GM12878 (cell line): ENCODE data around the gene NIPAL1. TPM values are rescaled to one million over a fixed set of nuclear protein-coding genes. Genes with fewer than 3 reads are reported as not detected.

Experiments
- ATAC-seq: fragments of 200-7000 bp; cut with Tn5 transposase; 3 replicates; pipeline ENCODE4 v1.9.1; 2020; ENCODE audit warnings: mild to moderate bottlenecking, moderate library complexity
- BruUV-seq: library from RNA; stranded (reverse); fragments of 400-500 nt; replicated peaks from 2 replicates; lab custom pipeline; 2021; lab: Mats Ljungman, UMichigan
- CTCF ChIA-PET: fragments of 300-600 bp; sonication (Branson Sonifier 250); formaldehyde crosslinking; extraction: SDS; loops from one replicate; lab custom pipeline; 2021; ENCODE audit warnings: inconsistent platforms; lab: Yijun Ruan, JAX
- POLR2A ChIA-PET: fragments of 350-600 bp; formaldehyde crosslinking; extraction: SDS; loops from one replicate; lab custom pipeline; 2021; ENCODE audit warnings: inconsistent platforms; lab: Charles Lee
- RAD21 ChIA-PET: fragments of 300-600 bp; sonication (Branson Sonifier 250); formaldehyde crosslinking; loops from one replicate; lab custom pipeline; 2023; ENCODE audit warnings: antibody characterized with exemption; ENCODE audit not compliant: unreplicated experiment; lab: Charles Lee
- SMC1A ChIA-PET: fragments of 300-600 bp; sonication (Branson Sonifier 250); formaldehyde crosslinking; loops from one replicate; lab custom pipeline; 2023; ENCODE audit not compliant: unreplicated experiment, uncharacterized antibody; lab: Charles Lee
- DNase-seq: peaks from one replicate; pipeline ENCODE4 v3.0.0-alpha.2; 2011; ENCODE audit warnings: low read depth, low spot score
- FAIRE-seq: peaks from 3 replicates; lab custom pipeline; 2011; peaks lifted over from hg19 to GRCh38; lab: Jason Lieb, UNC
- H2AFZ ChIP-seq: 2 replicates; pipeline ENCODE4 v1.6.0; 2011; ENCODE audit warnings: low read depth, low read length, control low read depth; ENCODE audit not compliant: control insufficient read depth
- H3K27ac ChIP-seq: 2 replicates; pipeline ENCODE4 v1.5.1; 2011; ENCODE audit warnings: control low read depth; ENCODE audit not compliant: control insufficient read depth, insufficient read depth
- H3K27me3 ChIP-seq, 2 experiments: replicated peaks in 1 of 2; 2 replicates each; pipeline versions ENCODE4 v1.6.0 to v1.6.1; 2011; ENCODE audit warnings: low read length in 1 of 2; ENCODE audit not compliant: control insufficient read depth in 2 of 2, insufficient read depth in 2 of 2
- H3K36me3 ChIP-seq, 2 experiments: 2 replicates each; pipeline ENCODE4 v1.5.1; 2011; ENCODE audit warnings: low read length in 1 of 2; ENCODE audit not compliant: control insufficient read depth in 2 of 2, insufficient read depth in 2 of 2
- H3K4me1 ChIP-seq: 2 replicates; pipeline ENCODE4 v1.6.1; 2011; ENCODE audit warnings: mild to moderate bottlenecking, low read length, moderate library complexity, mixed read lengths; ENCODE audit not compliant: control insufficient read depth, insufficient read depth
- H3K4me2 ChIP-seq: 2 replicates; pipeline ENCODE4 v1.6.0; 2011; ENCODE audit warnings: control low read depth; ENCODE audit not compliant: control insufficient read depth, insufficient read depth
- H3K4me3 ChIP-seq: fragments of 200-600 bp; sonication (generic); 2 replicates; pipeline ENCODE4 v1.5.1; 2016
- H3K79me2 ChIP-seq: 2 replicates; pipeline ENCODE4 v1.6.0; 2011; ENCODE audit warnings: low read length; ENCODE audit not compliant: control insufficient read depth, insufficient read depth
- H3K9ac ChIP-seq: 2 replicates; pipeline ENCODE4 v1.8.0; 2011; ENCODE audit warnings: low read length, control low read depth, mixed read lengths; ENCODE audit not compliant: control insufficient read depth, insufficient read depth
- H3K9me3 ChIP-seq: replicated peaks from 3 replicates; pipeline ENCODE4 v1.5.1; 2011; ENCODE audit warnings: mild to moderate bottlenecking, low read length; ENCODE audit not compliant: control insufficient read depth, insufficient read depth
- H4K20me1 ChIP-seq: 2 replicates; pipeline ENCODE4 v1.6.0; 2011; ENCODE audit not compliant: control insufficient read depth, insufficient read depth
- ASH2L ChIP-seq: fragments of 300-600, 200-600 bp; sonication (generic); IDR thresholded peaks from 2 replicates; pipeline ENCODE4 v1.6.1; 2017; ENCODE audit warnings: low read depth, mild to moderate bottlenecking, borderline replicate concordance
- BCL11A ChIP-seq: IDR thresholded peaks from 2 replicates; pipeline ENCODE4 v1.6.1; 2011; ENCODE audit warnings: low read depth, low read length
- CHD1 ChIP-seq: IDR thresholded peaks from 2 replicates; pipeline ENCODE4 v1.6.1; 2012; ENCODE audit warnings: low read depth, low read length, improper control_type of control experiment
- CREB1 ChIP-seq: IDR thresholded peaks from 2 replicates; pipeline ENCODE4 v1.6.1; 2012; ENCODE audit warnings: low read depth, mild to moderate bottlenecking, inconsistent platforms
- CREM ChIP-seq: IDR thresholded peaks from 2 replicates; pipeline ENCODE4 v1.6.1; 2014; ENCODE audit warnings: antibody characterized with exemption, low read depth
- EP300 ChIP-seq, 2 experiments: fragments of 150-350 bp in 1 of 2; IDR thresholded peaks; 2 replicates each; pipeline ENCODE4 v1.6.1; 2011 to 2012; ENCODE audit warnings: low read depth in 2 of 2, low read length in 2 of 2, borderline replicate concordance in 1 of 2, improper control_type of control experiment in 1 of 2, inconsistent platforms in 1 of 2; ENCODE audit not compliant: control insufficient read depth in 1 of 2
- GATAD2B ChIP-seq: fragments of 450-650 bp; conservative IDR thresholded peaks from 2 replicates; pipeline ENCODE4 v1.6.1; 2017; ENCODE audit warnings: low read depth, mild to moderate bottlenecking, moderate library complexity
- IKZF1 ChIP-seq: fragments of 450-650 bp; conservative IDR thresholded peaks from 2 replicates; pipeline ENCODE4 v1.6.1; 2017; ENCODE audit warnings: antibody characterized with exemption, mild to moderate bottlenecking
- JUNB ChIP-seq: IDR thresholded peaks from 2 replicates; pipeline ENCODE4 v1.6.1; 2016; ENCODE audit warnings: antibody characterized with exemption, mild to moderate bottlenecking
- MEF2A ChIP-seq: IDR thresholded peaks from 2 replicates; pipeline ENCODE4 v1.6.1; 2011; ENCODE audit warnings: low read depth, mild to moderate bottlenecking, low read length, moderate library complexity; ENCODE audit not compliant: insufficient read depth
- MTA2 ChIP-seq: fragments of 450-650 bp; IDR thresholded peaks from 2 replicates; pipeline ENCODE4 v1.6.1; 2016; ENCODE audit warnings: low read depth, mild to moderate bottlenecking, moderate library complexity
- NBN ChIP-seq: fragments of 450-650 bp; IDR thresholded peaks from 2 replicates; pipeline ENCODE4 v1.6.1; 2016
- NFIC ChIP-seq: IDR thresholded peaks from 2 replicates; pipeline ENCODE4 v1.6.1; 2012; ENCODE audit warnings: low read depth, mild to moderate bottlenecking, inconsistent platforms, low read length, moderate library complexity
- NRF1 ChIP-seq: conservative IDR thresholded peaks from 2 replicates; pipeline ENCODE4 v1.6.1; 2011; ENCODE audit warnings: mild to moderate bottlenecking, low read depth, low read length, improper control_type of control experiment
- PAX5 ChIP-seq: IDR thresholded peaks from 2 replicates; pipeline ENCODE4 v1.6.1; 2011; ENCODE audit warnings: low read depth, low read length, borderline replicate concordance
- RUNX3 ChIP-seq: IDR thresholded peaks from 2 replicates; pipeline ENCODE4 v1.6.1; 2012; ENCODE audit warnings: low read length, inconsistent platforms
- SIN3A ChIP-seq: IDR thresholded peaks from 2 replicates; pipeline ENCODE4 v1.6.1; 2012; ENCODE audit warnings: low read depth, low read length, improper control_type of control experiment
- TBL1XR1 ChIP-seq: IDR thresholded peaks from 2 replicates; pipeline ENCODE4 v1.6.1; 2012; ENCODE audit warnings: low read depth, low read length, improper control_type of control experiment
- TCF7 ChIP-seq: IDR thresholded peaks from 2 replicates; pipeline ENCODE4 v1.6.1; 2014; ENCODE audit warnings: antibody characterized with exemption, borderline replicate concordance
- YY1 ChIP-seq: IDR thresholded peaks from 2 replicates; pipeline ENCODE4 v1.6.1; 2011; ENCODE audit warnings: low read depth, mild to moderate bottlenecking, low read length
- in situ Hi-C: fragments of 300-500 bp; cut with MboI; formaldehyde crosslinking; loops from 9 replicates; pipeline ENCODE4 v1.14.3; 2018; ENCODE audit warnings: mixed read lengths
- intact Hi-C: fragments of 100-400 bp; cut with micrococcal nuclease; formaldehyde crosslinking; loops from one replicate; pipeline ENCODE4 v1.14.2; 2022; ENCODE audit not compliant: unreplicated experiment
- polyA plus RNA-seq, 11 experiments: library from polyadenylated mRNA; depleted of rRNA in 4 of 11; unstranded in 6 of 11; stranded (reverse) in 5 of 11; fragments of >200 nt; fragmentation: Nextera tagmentation in 4 of 11; fragmentation: Illumina TruSeq in 1 of 11; extraction: Ambion mirVana in 4 of 11; extraction: Trizol in 1 of 11; gene quantifications; 1 replicate in 1 of 11; 2 replicates in 10 of 11; pipeline versions ENCODE4 v1.2.1 to v1.2.3, GENCODE V29; 2011 to 2016; ENCODE audit warnings: inconsistent platforms in 2 of 11, missing spikeins in 2 of 11, low read depth in 1 of 11
- total RNA-seq, 4 experiments: library from RNA; depleted of rRNA in 3 of 4; stranded (reverse); fragments of >200 nt in 3 of 4; fragmentation: Illumina TruSeq in 1 of 4; extraction: Trizol in 1 of 4; gene quantifications; 2 replicates each; pipeline versions ENCODE4 v1.2.1 to v1.2.3, GENCODE V29; 2013 to 2021
- TF ChIP-seq, protein P1 (sequence below): IDR thresholded peaks from 2 replicates; pipeline ENCODE4 v1.6.1; 2011; ENCODE audit warnings: low read depth, low read length, improper control_type of control experiment, borderline replicate concordance
- TF ChIP-seq, protein P2 (sequence below): IDR thresholded peaks from 2 replicates; pipeline ENCODE4 v1.6.1; 2012; ENCODE audit warnings: low read length, inconsistent platforms
- TF ChIP-seq, protein P3 (sequence below): fragments of 450-650 bp; IDR thresholded peaks from 2 replicates; pipeline ENCODE4 v1.6.1; 2017; ENCODE audit warnings: mild to moderate bottlenecking, low read depth, inconsistent platforms; ENCODE audit not compliant: poor library complexity, severe bottlenecking

NIPAL1 gene
- total and polyA plus RNA-seq, 10 of the 15 experiments (the other 5 are each of a cell fraction or from before 2014, with no cell fraction given) = 0.46 to 9.7 (median 5.9) TPM

DNA sequence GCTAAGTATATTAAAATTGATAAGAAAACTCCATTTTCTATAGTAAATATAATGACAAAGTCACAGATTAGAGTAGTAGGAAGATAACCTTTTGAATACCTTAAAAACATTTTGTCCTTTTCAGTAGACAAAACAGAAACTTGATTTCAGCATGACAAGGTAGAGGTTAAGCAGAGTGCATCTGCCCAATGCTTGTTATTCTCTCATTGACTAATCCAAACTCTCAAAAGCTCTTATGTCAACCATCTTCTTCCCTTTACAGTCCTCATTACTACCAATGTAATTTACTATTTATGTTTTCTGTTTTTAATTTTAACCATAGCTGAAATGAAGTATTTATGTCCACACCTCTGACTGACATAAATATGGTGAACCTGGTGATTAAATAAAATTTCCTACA, 11.1 kb downstream of the NIPAL1 start:
- CTCF ChIA-PET = interaction anchor here (0.5 to 1.5 kb wide), 4 partner anchors 8 to 665 kb away, joined by 3 to 5 read pairs (median 4); no protein-coding TSS in a partner anchor
- TF ChIP-seq, protein P1, sequence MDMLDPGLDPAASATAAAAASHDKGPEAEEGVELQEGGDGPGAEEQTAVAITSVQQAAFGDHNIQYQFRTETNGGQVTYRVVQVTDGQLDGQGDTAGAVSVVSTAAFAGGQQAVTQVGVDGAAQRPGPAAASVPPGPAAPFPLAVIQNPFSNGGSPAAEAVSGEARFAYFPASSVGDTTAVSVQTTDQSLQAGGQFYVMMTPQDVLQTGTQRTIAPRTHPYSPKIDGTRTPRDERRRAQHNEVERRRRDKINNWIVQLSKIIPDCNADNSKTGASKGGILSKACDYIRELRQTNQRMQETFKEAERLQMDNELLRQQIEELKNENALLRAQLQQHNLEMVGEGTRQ = no peak
- TF ChIP-seq, protein P2, sequence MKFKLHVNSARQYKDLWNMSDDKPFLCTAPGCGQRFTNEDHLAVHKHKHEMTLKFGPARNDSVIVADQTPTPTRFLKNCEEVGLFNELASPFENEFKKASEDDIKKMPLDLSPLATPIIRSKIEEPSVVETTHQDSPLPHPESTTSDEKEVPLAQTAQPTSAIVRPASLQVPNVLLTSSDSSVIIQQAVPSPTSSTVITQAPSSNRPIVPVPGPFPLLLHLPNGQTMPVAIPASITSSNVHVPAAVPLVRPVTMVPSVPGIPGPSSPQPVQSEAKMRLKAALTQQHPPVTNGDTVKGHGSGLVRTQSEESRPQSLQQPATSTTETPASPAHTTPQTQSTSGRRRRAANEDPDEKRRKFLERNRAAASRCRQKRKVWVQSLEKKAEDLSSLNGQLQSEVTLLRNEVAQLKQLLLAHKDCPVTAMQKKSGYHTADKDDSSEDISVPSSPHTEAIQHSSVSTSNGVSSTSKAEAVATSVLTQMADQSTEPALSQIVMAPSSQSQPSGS = peak; percentile 78
- TF ChIP-seq SIN3A (no peak), YY1 (no peak), MEF2A (0 out of 2 replicates have a peak, but pooled peaks have one; percentile 57), MTA2 (0 out of 2 replicates have a peak, but pooled peaks have one; percentile 15), ASH2L (no peak), BCL11A (peak; percentile 67), CHD1 (no peak), TBL1XR1 (0 out of 2 replicates have a peak, but pooled peaks have one; percentile 25), NBN (no peak), GATAD2B (no peak), IKZF1 (no peak), CREB1 (peak; percentile 35; the same call in 1 of the 2 replicates), NRF1 (no peak), PAX5 (0 out of 2 replicates have a peak, but pooled peaks have one; percentile 19), JUNB (peak; percentile 82), CREM (peak; percentile 62; the same call in 1 of the 2 replicates), TCF7 (no peak), EP300 (IDR thresholded peaks at IDR 0.05; ENCODE audit: borderline replicate concordance in 1 of 2, control insufficient read depth in 1 of 2, low read depth in 2 of 2, low read length in 2 of 2) (peak in 1 of 2 experiments; percentile 19; a peak in 2 of 4 replicates), RUNX3 (peak; percentile 74; the same call in 1 of the 2 replicates), NFIC (peak; percentile 58)
- TF ChIP-seq, protein P3, sequence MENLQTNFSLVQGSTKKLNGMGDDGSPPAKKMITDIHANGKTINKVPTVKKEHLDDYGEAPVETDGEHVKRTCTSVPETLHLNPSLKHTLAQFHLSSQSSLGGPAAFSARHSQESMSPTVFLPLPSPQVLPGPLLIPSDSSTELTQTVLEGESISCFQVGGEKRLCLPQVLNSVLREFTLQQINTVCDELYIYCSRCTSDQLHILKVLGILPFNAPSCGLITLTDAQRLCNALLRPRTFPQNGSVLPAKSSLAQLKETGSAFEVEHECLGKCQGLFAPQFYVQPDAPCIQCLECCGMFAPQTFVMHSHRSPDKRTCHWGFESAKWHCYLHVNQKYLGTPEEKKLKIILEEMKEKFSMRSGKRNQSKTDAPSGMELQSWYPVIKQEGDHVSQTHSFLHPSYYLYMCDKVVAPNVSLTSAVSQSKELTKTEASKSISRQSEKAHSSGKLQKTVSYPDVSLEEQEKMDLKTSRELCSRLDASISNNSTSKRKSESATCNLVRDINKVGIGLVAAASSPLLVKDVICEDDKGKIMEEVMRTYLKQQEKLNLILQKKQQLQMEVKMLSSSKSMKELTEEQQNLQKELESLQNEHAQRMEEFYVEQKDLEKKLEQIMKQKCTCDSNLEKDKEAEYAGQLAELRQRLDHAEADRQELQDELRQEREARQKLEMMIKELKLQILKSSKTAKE = peak; percentile 56

More for the DNA sequence above, 11.1 kb downstream of the NIPAL1 start:
- Histone ChIP-seq H3K27me3 (no peaks in the 10 kb centered on the region), H2AFZ (no peak overlapping the region), H4K20me1 (no peaks in the 10 kb centered on the region), H3K4me3 (no peak overlapping the region; the same call in 1 of the 2 replicates), H3K79me2 (no peaks in the 10 kb centered on the region), H3K27ac (peak overlapping the region; percentile 36; the same call in 1 of the 2 replicates), H3K4me1 (peaks cover 31% of the 10 kb centered on the region), H3K4me2 (no peak overlapping the region), H3K9ac (no peak overlapping the region), H3K36me3 (no peaks in the 10 kb centered on the region), H3K9me3 (no peaks in the 10 kb centered on the region; the same call in 2 of the 3 replicates)
- no peak for DNase-seq
- ChIA-PET SMC1A (interaction anchor here (0.8 to 11.8 kb wide), 7 partner anchors 8 to 188 kb away, joined by 3 to 268 read pairs (median 4); no protein-coding TSS in a partner anchor), POLR2A (no interaction called here), RAD21 (interaction anchor here (1.0 kb wide), 1 partner anchor 20 kb away, joined by 4 read pairs; no protein-coding TSS in a partner anchor)
- intact Hi-C loops = loop anchor here (1.0 kb wide), 1 partner anchor 9 kb away; no protein-coding TSS in a partner anchor
- BruUV-seq = no TSS peak
- in situ Hi-C loops = no loop called here
- no peak for FAIRE-seq
- peak; percentile 92 for ATAC-seq
